ENCODE data around the gene CCDC141.

The CCDC141 gene

GRCh38 chr2:179072527-179072926 lies 22.6 kb upstream of the CCDC141 start:
- no peak overlapping the region for H3K4me3 ChIP-seq (replicated peaks in 1 of 2; ENCODE audit: low read depth in 2 of 2, low read length in 2 of 2)
- no peak for TF ChIP-seq CTCF (IDR thresholded peaks at IDR 0.05; ENCODE audit: low read depth, low read length)
- no peak for DNase-seq (ENCODE audit: low read depth in 2 of 2)

- H3K4me3 ChIP-seq (replicated peaks in 1 of 2; ENCODE audit: low read depth in 2 of 2, low read length in 2 of 2) = no peak overlapping the region
- DNase-seq (ENCODE audit: low read depth in 2 of 2) = no peak
- no peak for TF ChIP-seq CTCF (IDR thresholded peaks at IDR 0.05; ENCODE audit: low read depth, low read length)
Observed at GRCh38 chr2:179071810-179072355, 21.9 kb upstream of the CCDC141 start.

GRCh38 chr2:179070895-179071294 lies 21.0 kb upstream of the CCDC141 start:
- no peak for DNase-seq (ENCODE audit: low read depth in 2 of 2)
- no peak overlapping the region for H3K4me3 ChIP-seq (replicated peaks in 1 of 2; ENCODE audit: low read depth in 2 of 2, low read length in 2 of 2)
- TF ChIP-seq CTCF (IDR thresholded peaks at IDR 0.05; ENCODE audit: low read depth, low read length) = no peak

GRCh38 chr2:179069685-179070084 lies 19.7 kb upstream of the CCDC141 start:
- no peak for DNase-seq (ENCODE audit: low read depth in 2 of 2)
- H3K4me3 ChIP-seq (replicated peaks in 1 of 2; ENCODE audit: low read depth in 2 of 2, low read length in 2 of 2) = no peak overlapping the region
- TF ChIP-seq CTCF (IDR thresholded peaks at IDR 0.05; ENCODE audit: low read depth, low read length) = no peak

- H3K4me3 ChIP-seq (replicated peaks in 1 of 2; ENCODE audit: low read depth in 2 of 2, low read length in 2 of 2) = no peak overlapping the region
- no peak for DNase-seq (ENCODE audit: low read depth in 2 of 2)
- TF ChIP-seq CTCF (IDR thresholded peaks at IDR 0.05; ENCODE audit: low read depth, low read length) = no peak
Observed at GRCh38 chr2:179068991-179069643, 19.2 kb upstream of the CCDC141 start.

GRCh38 chr2:179059026-179059700 lies 9.2 kb upstream of the CCDC141 start:
- no peak for DNase-seq (ENCODE audit: low read depth in 2 of 2)
- TF ChIP-seq CTCF (IDR thresholded peaks at IDR 0.05; ENCODE audit: low read depth, low read length) = no peak
- no peak overlapping the region for H3K4me3 ChIP-seq (replicated peaks in 1 of 2; ENCODE audit: low read depth in 2 of 2, low read length in 2 of 2)
